ENCODE data around the gene PTPRN. TPM values are rescaled to one million over a fixed set of nuclear protein-coding genes. Genes with fewer than 3 reads are reported as not detected.

PTPRN gene
- polyA plus RNA-seq (2013, experiment 1 of 2), result 1.7 TPM
- polyA plus RNA-seq (2013, experiment 2 of 2), result 1.9 TPM

GRCh38 chr2:219309278-219309677 lies at the start of gene PTPRN:
TSS of gene PTPRN (minus strand) at chr2:219309401. CDS start at chr2:219309332, 69 bp downstream.
- peak; percentile 87 for DNase-seq
- no CpG with 5 or more reads among the region's 37 CpGs for WGBS (ENCODE audit: extremely low coverage, insufficient coverage, low lambda C conversion rate)

DNA sequence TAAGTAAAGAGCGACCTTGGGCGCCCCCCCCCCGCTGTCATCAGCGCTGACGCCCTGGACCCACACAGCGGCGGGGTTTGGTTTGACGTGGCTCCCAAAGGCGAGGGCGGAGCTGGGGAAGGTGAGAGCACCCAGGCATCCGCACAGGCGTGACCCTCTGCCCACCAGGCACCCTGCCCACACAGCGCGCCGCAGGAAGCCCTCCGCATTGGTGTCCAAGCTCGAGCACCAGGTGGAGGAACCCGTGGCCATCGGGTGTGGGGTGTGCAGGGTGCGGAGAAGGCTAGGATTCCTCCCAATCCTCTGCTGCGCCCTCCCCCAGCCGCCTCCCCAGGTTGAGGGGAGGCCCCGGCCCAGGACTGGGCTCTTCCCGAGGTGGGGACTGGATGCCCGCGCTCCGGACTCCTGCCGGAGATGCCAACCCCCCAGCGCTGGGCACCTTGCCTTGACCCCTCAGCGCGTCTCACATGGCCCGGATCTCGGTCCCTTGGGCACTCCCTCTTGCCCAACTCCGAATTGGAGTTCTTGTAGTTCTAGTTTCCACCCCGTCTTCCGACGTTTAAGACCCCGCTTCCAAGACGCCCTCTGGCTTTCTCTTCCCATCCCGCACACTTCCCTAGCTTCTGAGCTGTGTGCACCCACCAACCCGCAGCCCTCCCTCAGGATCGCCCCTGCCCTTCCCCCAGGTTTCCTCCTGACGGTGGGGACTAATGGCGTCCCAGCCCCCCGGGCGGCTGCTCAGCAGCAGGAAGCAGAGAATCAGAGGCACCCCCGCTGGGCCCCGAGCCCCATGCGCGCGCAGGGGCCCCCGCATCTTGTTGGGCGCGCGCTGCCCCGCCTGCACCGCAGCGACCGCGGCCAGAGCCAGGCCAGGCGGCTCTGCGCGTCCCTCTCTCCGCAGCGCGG lies 49.2 kb upstream of the PTPRN start:
- no peaks in the 10 kb centered on the region for H3K79me1 ChIP-seq (ENCODE audit: low read length)
- no peak overlapping the region for H2AK5ac ChIP-seq (ENCODE audit: low read length)
- no peaks in the 10 kb centered on the region for H3K79me2 ChIP-seq (ENCODE audit: control insufficient read depth, insufficient read depth, low read length)
- peaks cover 20% of the 10 kb centered on the region for H3K27me3 ChIP-seq (ENCODE audit: insufficient read depth, low read length, poor library complexity)
- no peak overlapping the region for H3K27ac ChIP-seq (ENCODE audit: low read depth, low read length)
- peak overlapping the region; percentile 31 for H3K4me2 ChIP-seq (ENCODE audit: low read length)
- WGBS (ENCODE audit: extremely low coverage, insufficient coverage, low lambda C conversion rate), result no CpG with 5 or more reads among the region's 66 CpGs
- no peak overlapping the region for H3K4ac ChIP-seq (ENCODE audit: low read depth, low read length)
- H3K4me1 ChIP-seq (ENCODE audit: control insufficient read depth, low read depth, low read length), result no peaks in the 10 kb centered on the region
- no peak overlapping the region for H2BK120ac ChIP-seq (ENCODE audit: low read depth, low read length)
- no peak overlapping the region for H3K9ac ChIP-seq (ENCODE audit: low read length)
- H4K8ac ChIP-seq (ENCODE audit: low read depth, low read length), result no peak overlapping the region
- peak overlapping the region; percentile 45 for H3K23ac ChIP-seq (ENCODE audit: low read length)
- no peak overlapping the region for H3K4me3 ChIP-seq (ENCODE audit: low read length)
- no peak overlapping the region for H4K5ac ChIP-seq (ENCODE audit: low read length)
- no peak for DNase-seq
- H3K56ac ChIP-seq (ENCODE audit: low read length), result no peak overlapping the region
- H2BK15ac ChIP-seq (replicated peaks; ENCODE audit: low read depth), result no peak overlapping the region
- H3K36me3 ChIP-seq (ENCODE audit: control insufficient read depth, insufficient read depth, low read length), result no peaks in the 10 kb centered on the region
- H2BK5ac ChIP-seq (ENCODE audit: low read length), result no peak overlapping the region
- no peak overlapping the region for H3K18ac ChIP-seq (ENCODE audit: low read length)

More at GRCh38 chr2:219309278-219309677, at the start of gene PTPRN:
- H2BK120ac ChIP-seq (ENCODE audit: low read depth, low read length), result no peak within 1 kb of the TSS
- no peak within 1 kb of the TSS for H2BK15ac ChIP-seq (replicated peaks; ENCODE audit: low read depth)
- no peak within 1 kb of the TSS for H3K9ac ChIP-seq (ENCODE audit: low read length)
- no peaks in the 10 kb centered on the region for H3K27me3 ChIP-seq (ENCODE audit: insufficient read depth, low read length, poor library complexity)
- peak within 1 kb of the TSS; percentile 75 for H3K4me2 ChIP-seq (ENCODE audit: low read length)
- H3K18ac ChIP-seq (ENCODE audit: low read length), result no peak within 1 kb of the TSS
- no peaks in the 10 kb centered on the region for H3K79me2 ChIP-seq (ENCODE audit: control insufficient read depth, insufficient read depth, low read length)
- no peak within 1 kb of the TSS for H3K23ac ChIP-seq (ENCODE audit: low read length)
- no peak within 1 kb of the TSS for H4K5ac ChIP-seq (ENCODE audit: low read length)
- no peaks in the 10 kb centered on the region for H3K79me1 ChIP-seq (ENCODE audit: low read length)
- no peak within 1 kb of the TSS for H2BK5ac ChIP-seq (ENCODE audit: low read length)
- no peak within 1 kb of the TSS for H3K27ac ChIP-seq (ENCODE audit: low read depth, low read length)
- H3K36me3 ChIP-seq (ENCODE audit: control insufficient read depth, insufficient read depth, low read length), result no peaks in the 10 kb centered on the region
- no peak within 1 kb of the TSS for H4K8ac ChIP-seq (ENCODE audit: low read depth, low read length)
- no peak within 1 kb of the TSS for H3K4me3 ChIP-seq (ENCODE audit: low read length)
- H3K56ac ChIP-seq (ENCODE audit: low read length), result peak within 1 kb of the TSS; percentile 15
- no peak within 1 kb of the TSS for H3K4ac ChIP-seq (ENCODE audit: low read depth, low read length)
- no peaks in the 10 kb centered on the region for H3K4me1 ChIP-seq (ENCODE audit: control insufficient read depth, low read depth, low read length)
- H2AK5ac ChIP-seq (ENCODE audit: low read length), result no peak within 1 kb of the TSS

- Histone ChIP-seq H2BK120ac (ENCODE audit: low read depth, low read length) (no peak overlapping the region), H3K27me3 (ENCODE audit: insufficient read depth, low read length, poor library complexity) (peaks cover 20% of the 10 kb centered on the region), H3K79me2 (ENCODE audit: control insufficient read depth, insufficient read depth, low read length) (no peaks in the 10 kb centered on the region), H2AK5ac (ENCODE audit: low read length) (no peak overlapping the region), H3K9ac (ENCODE audit: low read length) (no peak overlapping the region), H4K8ac (ENCODE audit: low read depth, low read length) (no peak overlapping the region), H3K79me1 (ENCODE audit: low read length) (no peaks in the 10 kb centered on the region), H2BK5ac (ENCODE audit: low read length) (no peak overlapping the region), H3K27ac (ENCODE audit: low read depth, low read length) (no peak overlapping the region), H3K4ac (ENCODE audit: low read depth, low read length) (no peak overlapping the region), H3K4me1 (ENCODE audit: control insufficient read depth, low read depth, low read length) (no peaks in the 10 kb centered on the region), H3K4me2 (ENCODE audit: low read length) (no peak overlapping the region), H3K18ac (ENCODE audit: low read length) (no peak overlapping the region), H2BK15ac (replicated peaks; ENCODE audit: low read depth) (no peak overlapping the region), H3K23ac (ENCODE audit: low read length) (no peak overlapping the region), H4K5ac (ENCODE audit: low read length) (no peak overlapping the region), H3K56ac (ENCODE audit: low read length) (no peak overlapping the region), H3K4me3 (ENCODE audit: low read length) (no peak overlapping the region), H3K36me3 (ENCODE audit: control insufficient read depth, insufficient read depth, low read length) (no peaks in the 10 kb centered on the region)
- DNase-seq, result no peak
- no CpG with 5 or more reads among the region's 1 CpG for WGBS (ENCODE audit: extremely low coverage, insufficient coverage, low lambda C conversion rate)
These were observed 47.6 kb upstream of the PTPRN start for GRCh38 chr2:219356834-219357233.

- Histone ChIP-seq H3K9ac (ENCODE audit: low read length) (no peak overlapping the region), H4K5ac (ENCODE audit: low read length) (no peak overlapping the region), H4K8ac (ENCODE audit: low read depth, low read length) (no peak overlapping the region), H2BK5ac (ENCODE audit: low read length) (no peak overlapping the region), H3K4ac (ENCODE audit: low read depth, low read length) (no peak overlapping the region), H3K36me3 (ENCODE audit: control insufficient read depth, insufficient read depth, low read length) (no peaks in the 10 kb centered on the region), H3K56ac (ENCODE audit: low read length) (no peak overlapping the region), H3K79me2 (ENCODE audit: control insufficient read depth, insufficient read depth, low read length) (no peaks in the 10 kb centered on the region), H3K27ac (ENCODE audit: low read depth, low read length) (no peak overlapping the region), H3K18ac (ENCODE audit: low read length) (no peak overlapping the region), H3K79me1 (ENCODE audit: low read length) (no peaks in the 10 kb centered on the region), H3K4me1 (ENCODE audit: control insufficient read depth, low read depth, low read length) (no peaks in the 10 kb centered on the region), H3K23ac (ENCODE audit: low read length) (no peak overlapping the region), H2AK5ac (ENCODE audit: low read length) (no peak overlapping the region), H2BK120ac (ENCODE audit: low read depth, low read length) (no peak overlapping the region), H2BK15ac (replicated peaks; ENCODE audit: low read depth) (no peak overlapping the region), H3K4me2 (ENCODE audit: low read length) (no peak overlapping the region), H3K4me3 (ENCODE audit: low read length) (no peak overlapping the region), H3K27me3 (ENCODE audit: insufficient read depth, low read length, poor library complexity) (peaks cover 17% of the 10 kb centered on the region)
- no peak for DNase-seq
- WGBS (ENCODE audit: extremely low coverage, insufficient coverage, low lambda C conversion rate), result no CpG with 5 or more reads among the region's 4 CpGs
These were observed 45.4 kb upstream of the PTPRN start for GRCh38 chr2:219354582-219354981.

- no peak overlapping the region for H3K4me2 ChIP-seq (ENCODE audit: low read length)
- H3K4me1 ChIP-seq (ENCODE audit: control insufficient read depth, low read depth, low read length), result no peaks in the 10 kb centered on the region
- no peak overlapping the region for H3K4ac ChIP-seq (ENCODE audit: low read depth, low read length)
- H4K5ac ChIP-seq (ENCODE audit: low read length), result no peak overlapping the region
- H3K27ac ChIP-seq (ENCODE audit: low read depth, low read length), result no peak overlapping the region
- H3K79me2 ChIP-seq (ENCODE audit: control insufficient read depth, insufficient read depth, low read length), result no peaks in the 10 kb centered on the region
- H3K27me3 ChIP-seq (ENCODE audit: insufficient read depth, low read length, poor library complexity), result peaks cover 4% of the 10 kb centered on the region
- no peak overlapping the region for H3K23ac ChIP-seq (ENCODE audit: low read length)
- H3K36me3 ChIP-seq (ENCODE audit: control insufficient read depth, insufficient read depth, low read length), result no peaks in the 10 kb centered on the region
- H3K18ac ChIP-seq (ENCODE audit: low read length), result no peak overlapping the region
- H3K4me3 ChIP-seq (ENCODE audit: low read length), result no peak overlapping the region
- H3K56ac ChIP-seq (ENCODE audit: low read length), result no peak overlapping the region
- no peaks in the 10 kb centered on the region for H3K79me1 ChIP-seq (ENCODE audit: low read length)
- no peak overlapping the region for H2BK5ac ChIP-seq (ENCODE audit: low read length)
- no peak for DNase-seq
- H2BK15ac ChIP-seq (replicated peaks; ENCODE audit: low read depth), result no peak overlapping the region
- no CpG with 5 or more reads among the region's 5 CpGs for WGBS (ENCODE audit: extremely low coverage, insufficient coverage, low lambda C conversion rate)
- no peak overlapping the region for H2AK5ac ChIP-seq (ENCODE audit: low read length)
- H4K8ac ChIP-seq (ENCODE audit: low read depth, low read length), result no peak overlapping the region
- H3K9ac ChIP-seq (ENCODE audit: low read length), result no peak overlapping the region
- H2BK120ac ChIP-seq (ENCODE audit: low read depth, low read length), result no peak overlapping the region
These were observed 43.9 kb upstream of the PTPRN start for GRCh38 chr2:219353129-219353528.

All from mesendoderm (in vitro differentiated cells).